Jurkat, Clone E6-1 (cell line): ENCODE data around the gene SMAD6.
"Not testable (repeated sequence)": the region's sequence is repeated elsewhere in the genome, so short reads cannot be mapped to it uniquely, and the experiment has no call there.

Experiments
- DNase-seq: peaks from one replicate; pipeline ENCODE4 v3.0.0-alpha.2; 2011; ENCODE audit warnings: low read depth, low spot score
- H3K4me3 ChIP-seq: 2 replicates; pipeline ENCODE4 v1.5.1; 2011; ENCODE audit warnings: mild to moderate bottlenecking, low read length, control low read depth, moderate library complexity

SMAD6 gene

GRCh38 chr15:66826507-66826906, 124.5 kb downstream of the SMAD6 start:
- no peak overlapping the region for H3K4me3 ChIP-seq
- no peak for DNase-seq

GRCh38 chr15:66827039-66827697, 125.1 kb downstream of the SMAD6 start:
- DNase-seq: no peak

GRCh38 chr15:66827698-66828055, 125.6 kb downstream of the SMAD6 start:
- no peak overlapping the region for H3K4me3 ChIP-seq
- DNase-seq: no peak

More at GRCh38 chr15:66827039-66827697, 125.1 kb downstream of the SMAD6 start:
- H3K4me3 ChIP-seq: no peak overlapping the region

GRCh38 chr15:66828817-66829541, 126.9 kb downstream of the SMAD6 start:
- not testable (repeated sequence) for DNase-seq

GRCh38 chr15:66829551-66830121, 127.6 kb downstream of the SMAD6 start:
- H3K4me3 ChIP-seq: no peak overlapping the region
- no peak for DNase-seq

More at GRCh38 chr15:66828817-66829541, 126.9 kb downstream of the SMAD6 start:
- not testable (repeated sequence) for H3K4me3 ChIP-seq

- no peak for DNase-seq
- H3K4me3 ChIP-seq: no peak overlapping the region
These were observed 128.3 kb downstream of the SMAD6 start for GRCh38 chr15:66830358-66830757.

- H3K4me3 ChIP-seq: no peak overlapping the region
- no peak for DNase-seq
These were observed 128.8 kb downstream of the SMAD6 start for GRCh38 chr15:66830823-66831222.

- no peak for DNase-seq
- no peak overlapping the region for H3K4me3 ChIP-seq
These were observed 129.3 kb downstream of the SMAD6 start for GRCh38 chr15:66831289-66831688.

- DNase-seq: no peak
- H3K4me3 ChIP-seq: no peak overlapping the region
These were observed 129.9 kb downstream of the SMAD6 start for GRCh38 chr15:66831801-66832390.
